Measurements from ENCODE around the gene CCDC169.
"Not testable (repeated sequence)": the region's sequence is repeated elsewhere in the genome, so short reads cannot be mapped to it uniquely, and the experiment has no call there.

The CCDC169 gene

GRCh38 chr13:36331280-36331679 is 33.7 kb upstream of the CCDC169 start:
- H3K9me3 Mint-ChIP-seq = no peaks in the 10 kb centered on the region
- H3K36me3 Mint-ChIP-seq = peaks cover 31% of the 10 kb centered on the region

GRCh38 chr13:36329361-36329760 is 31.7 kb upstream of the CCDC169 start:
- CTCF ChIA-PET = no interaction called here
- Mint-ChIP-seq H3K27me3 (no peaks in the 10 kb centered on the region), H3K4me3 (no peak overlapping the region), H3K27ac (no peak overlapping the region), H3K36me3 (peaks cover 38% of the 10 kb centered on the region), H3K9me3 (no peaks in the 10 kb centered on the region), H3K4me1 (peaks cover 5% of the 10 kb centered on the region)
- no peak for DNase-seq

More at GRCh38 chr13:36331280-36331679, 33.7 kb upstream of the CCDC169 start:
- H3K4me3 Mint-ChIP-seq = no peak overlapping the region
- H3K4me1 Mint-ChIP-seq = peaks cover 11% of the 10 kb centered on the region
- no peak for DNase-seq
- no peaks in the 10 kb centered on the region for H3K27me3 Mint-ChIP-seq
- CTCF ChIA-PET = interaction anchor here (1.0 to 1.3 kb wide), 2 partner anchors 16 to 48 kb away, joined by 3 to 5 read pairs; no protein-coding TSS in a partner anchor
- no peak overlapping the region for H3K27ac Mint-ChIP-seq

- no peaks in the 10 kb centered on the region for H3K9me3 Mint-ChIP-seq
- no peak overlapping the region for H3K27ac Mint-ChIP-seq
- no peak for DNase-seq
- CTCF ChIA-PET = no interaction called here
- no peak overlapping the region for H3K4me3 Mint-ChIP-seq
- no peaks in the 10 kb centered on the region for H3K27me3 Mint-ChIP-seq
- H3K4me1 Mint-ChIP-seq = peaks cover 4% of the 10 kb centered on the region
- peaks cover 40% of the 10 kb centered on the region for H3K36me3 Mint-ChIP-seq
Measured at GRCh38 chr13:36328821-36329220, 31.2 kb upstream of the CCDC169 start.

- no peak overlapping the region for H3K27ac Mint-ChIP-seq
- DNase-seq = no peak
- no peak overlapping the region for H3K4me3 Mint-ChIP-seq
- peaks cover 47% of the 10 kb centered on the region for H3K36me3 Mint-ChIP-seq
- CTCF ChIA-PET = no interaction called here
- H3K27me3 Mint-ChIP-seq = no peaks in the 10 kb centered on the region
- no peaks in the 10 kb centered on the region for H3K9me3 Mint-ChIP-seq
- no peaks in the 10 kb centered on the region for H3K4me1 Mint-ChIP-seq
Measured at GRCh38 chr13:36325912-36326311, 28.3 kb upstream of the CCDC169 start.

GRCh38 chr13:36324881-36325280 is 27.3 kb upstream of the CCDC169 start:
- H3K27ac Mint-ChIP-seq, DNase-seq, H3K4me3 Mint-ChIP-seq, H3K27me3 Mint-ChIP-seq, CTCF ChIA-PET, H3K9me3 Mint-ChIP-seq, H3K4me1 Mint-ChIP-seq: not testable (repeated sequence)
- peaks cover 43% of the 10 kb centered on the region for H3K36me3 Mint-ChIP-seq

GRCh38 chr13:36323951-36324566 is 26.4 kb upstream of the CCDC169 start:
- Mint-ChIP-seq H3K27ac (no peak overlapping the region), H3K27me3 (no peaks in the 10 kb centered on the region), H3K4me3 (no peak overlapping the region), H3K36me3 (peaks cover 41% of the 10 kb centered on the region), H3K9me3 (no peaks in the 10 kb centered on the region), H3K4me1 (no peaks in the 10 kb centered on the region)
- CTCF ChIA-PET = interaction anchor here (0.6 kb wide), 1 partner anchor 670 kb away, joined by 3 read pairs; no protein-coding TSS in a partner anchor
- no peak for DNase-seq

GRCh38 chr13:36323408-36323807 is 25.8 kb upstream of the CCDC169 start:
- DNase-seq = no peak
- no peaks in the 10 kb centered on the region for H3K4me1 Mint-ChIP-seq
- no peak overlapping the region for H3K4me3 Mint-ChIP-seq
- H3K27me3 Mint-ChIP-seq = no peaks in the 10 kb centered on the region
- H3K36me3 Mint-ChIP-seq = peaks cover 35% of the 10 kb centered on the region
- H3K9me3 Mint-ChIP-seq = no peaks in the 10 kb centered on the region
- H3K27ac Mint-ChIP-seq = no peak overlapping the region
- CTCF ChIA-PET = interaction anchor here (0.5 to 0.6 kb wide), 2 partner anchors 35 to 671 kb away, joined by 3 read pairs; no protein-coding TSS in a partner anchor

- H3K4me1 Mint-ChIP-seq, H3K27me3 Mint-ChIP-seq, DNase-seq, H3K27ac Mint-ChIP-seq, H3K4me3 Mint-ChIP-seq, CTCF ChIA-PET, H3K9me3 Mint-ChIP-seq: not testable (repeated sequence)
- peaks cover 22% of the 10 kb centered on the region for H3K36me3 Mint-ChIP-seq
Measured at GRCh38 chr13:36319793-36320192, 22.2 kb upstream of the CCDC169 start.

- Mint-ChIP-seq H3K36me3 (peaks cover 30% of the 10 kb centered on the region), H3K4me3 (no peak overlapping the region), H3K27me3 (no peaks in the 10 kb centered on the region), H3K27ac (no peak overlapping the region), H3K9me3 (no peaks in the 10 kb centered on the region), H3K4me1 (no peaks in the 10 kb centered on the region)
- no peak for DNase-seq
- CTCF ChIA-PET = no interaction called here
Measured at GRCh38 chr13:36313047-36313969, 15.7 kb upstream of the CCDC169 start.

- no peaks in the 10 kb centered on the region for H3K9me3 Mint-ChIP-seq
- peaks cover 30% of the 10 kb centered on the region for H3K36me3 Mint-ChIP-seq
- no peaks in the 10 kb centered on the region for H3K4me1 Mint-ChIP-seq
- CTCF ChIA-PET = no interaction called here
- no peak overlapping the region for H3K27ac Mint-ChIP-seq
- no peaks in the 10 kb centered on the region for H3K27me3 Mint-ChIP-seq
- DNase-seq = no peak
- no peak overlapping the region for H3K4me3 Mint-ChIP-seq
Measured at GRCh38 chr13:36310417-36311108, 12.9 kb upstream of the CCDC169 start.

- Mint-ChIP-seq H3K4me1 (peaks cover 12% of the 10 kb centered on the region), H3K27ac (no peak overlapping the region), H3K4me3 (no peak overlapping the region), H3K36me3 (peaks cover 4% of the 10 kb centered on the region), H3K9me3 (no peaks in the 10 kb centered on the region), H3K27me3 (peaks cover 27% of the 10 kb centered on the region)
- no peak for DNase-seq
- CTCF ChIA-PET = interaction anchor here (0.6 kb wide), 1 partner anchor 92 kb away, joined by 3 read pairs; no protein-coding TSS in a partner anchor
Measured at GRCh38 chr13:36302289-36302688, 4.7 kb upstream of the CCDC169 start.

GRCh38 chr13:36299469-36299868 is 1.9 kb upstream of the CCDC169 start:
- DNase-seq, H3K9me3 Mint-ChIP-seq, H3K4me3 Mint-ChIP-seq, H3K36me3 Mint-ChIP-seq, CTCF ChIA-PET, H3K27ac Mint-ChIP-seq: not testable (repeated sequence)
- Mint-ChIP-seq H3K4me1 (peaks cover 19% of the 10 kb centered on the region), H3K27me3 (peaks cover 34% of the 10 kb centered on the region)

GRCh38 chr13:36298535-36299068 is 988 bp upstream of the CCDC169 start:
- Mint-ChIP-seq H3K27ac (no peak overlapping the region), H3K4me1 (peaks cover 19% of the 10 kb centered on the region), H3K4me3 (peak overlapping the region; percentile 79), H3K36me3 (peaks cover 1% of the 10 kb centered on the region), H3K9me3 (no peaks in the 10 kb centered on the region), H3K27me3 (peaks cover 36% of the 10 kb centered on the region)
- CTCF ChIA-PET = no interaction called here
- no peak for DNase-seq

- H3K36me3 Mint-ChIP-seq = no peaks in the 10 kb centered on the region
- peaks cover 6% of the 10 kb centered on the region for H3K9me3 Mint-ChIP-seq
- H3K4me3 Mint-ChIP-seq = no peak overlapping the region
- CTCF ChIA-PET = interaction anchor here (3.1 kb wide), 1 partner anchor 10 kb away, joined by 14 read pairs; no protein-coding TSS in a partner anchor
- H3K4me1 Mint-ChIP-seq = peaks cover 19% of the 10 kb centered on the region
- no peak overlapping the region for H3K27ac Mint-ChIP-seq
- H3K27me3 Mint-ChIP-seq = peaks cover 30% of the 10 kb centered on the region
- no peak for DNase-seq
Measured at GRCh38 chr13:36294096-36294495, 3.5 kb downstream of the CCDC169 start.

All from activated naive CD4-positive, alpha-beta T cell treated with anti-CD3 and anti-CD28 coated beads, Interleukin-2, amount 10 ng/mL, durations not matched to agents 7 days and 5 days (primary cell).